ENCODE data around the gene GATA5.
"Not testable (repeated sequence)": the region's sequence is repeated elsewhere in the genome, so short reads cannot be mapped to it uniquely, and the experiment has no call there.

The GATA5 gene

DNA sequence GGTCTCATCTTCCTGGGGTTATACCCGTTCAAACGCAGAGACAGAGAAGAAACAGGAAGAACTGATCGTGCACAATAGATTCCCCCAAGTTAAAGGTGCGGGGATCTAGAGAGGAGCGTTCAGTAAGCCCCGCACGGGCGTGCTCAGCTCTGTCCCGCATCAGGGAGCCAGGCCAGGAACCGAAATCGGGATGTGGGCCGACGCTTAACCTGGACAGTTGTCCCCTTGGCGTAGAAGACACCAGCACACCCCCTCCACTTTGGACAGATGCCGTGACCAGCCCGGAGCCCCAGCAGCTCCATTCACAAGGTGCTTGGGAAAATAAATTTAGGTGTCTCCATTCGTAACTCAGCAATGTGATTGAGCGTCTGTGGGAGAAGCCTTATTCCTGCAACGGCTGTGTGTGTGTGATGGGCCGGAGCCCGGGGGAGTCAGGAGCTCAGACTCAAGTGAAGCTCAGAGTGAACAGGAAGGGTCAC, 24.0 kb upstream of the GATA5 start:
- no peaks in the 10 kb centered on the region for H3K36me3 ChIP-seq (ENCODE audit: insufficient read depth, low read length)
- H3K9ac ChIP-seq (ENCODE audit: low read depth, low read length), result no peak overlapping the region
- no peaks in the 10 kb centered on the region for H3K9me3 ChIP-seq (ENCODE audit: control insufficient read depth, insufficient read depth, low read length)
- H3K4me1 ChIP-seq (ENCODE audit: insufficient read depth, low read length), result no peaks in the 10 kb centered on the region

DNA sequence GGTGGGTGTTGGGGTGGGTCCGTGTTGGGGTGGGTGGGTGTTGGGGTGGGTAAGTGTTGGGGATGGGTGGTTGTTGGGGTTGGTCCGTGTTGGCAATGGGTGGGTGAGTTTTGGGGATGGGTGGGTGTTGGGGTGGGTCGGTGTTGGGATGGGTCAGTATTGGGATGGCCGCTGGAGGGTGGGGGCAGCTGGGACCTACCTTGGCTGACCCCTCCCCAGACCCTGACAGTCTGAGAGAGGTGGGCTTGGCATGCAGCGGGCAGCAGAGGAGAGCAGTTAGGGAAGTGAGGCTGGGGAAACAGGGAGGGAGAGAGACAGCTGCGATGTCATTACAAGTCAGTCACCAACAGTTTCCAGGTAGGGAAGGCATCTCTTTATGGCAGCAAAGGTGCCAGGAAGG, 23.1 kb upstream of the GATA5 start:
- Histone ChIP-seq H3K9me3 (ENCODE audit: control insufficient read depth, insufficient read depth, low read length) (no peaks in the 10 kb centered on the region), H3K9ac (ENCODE audit: low read depth, low read length) (no peak overlapping the region), H3K4me1 (ENCODE audit: insufficient read depth, low read length) (no peaks in the 10 kb centered on the region)

DNA sequence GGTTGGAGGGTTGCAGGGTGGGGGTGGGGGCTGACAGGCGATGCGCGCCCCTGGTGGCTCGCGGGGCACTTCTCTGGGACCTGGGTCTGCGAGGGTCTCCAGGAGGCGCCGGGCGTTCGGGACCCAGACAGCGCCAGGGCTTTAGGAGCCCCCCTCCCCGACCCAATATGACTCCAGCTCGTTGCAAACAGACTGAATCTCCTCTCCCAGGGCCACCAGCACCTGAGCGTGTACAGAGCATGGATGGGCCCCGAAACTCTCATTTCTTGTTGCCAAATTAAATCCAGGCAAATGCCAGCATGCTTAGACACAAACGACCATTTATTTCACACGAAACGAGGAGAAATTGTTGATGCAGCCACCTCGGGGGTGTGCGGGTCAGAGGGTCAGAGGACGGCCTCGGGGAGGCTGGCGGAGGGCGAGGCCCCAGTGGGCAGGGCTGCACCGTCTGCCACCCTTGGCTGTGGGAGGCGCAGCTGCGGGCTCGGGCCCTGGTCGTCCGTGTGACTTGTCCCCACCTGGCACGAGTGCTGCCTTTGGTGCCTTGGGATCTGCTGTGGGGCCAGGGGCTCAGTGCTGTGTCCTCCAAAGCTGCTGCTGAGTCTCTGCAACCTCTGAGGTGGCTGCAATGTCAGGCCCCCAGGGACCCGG, 20.9 kb upstream of the GATA5 start:
- Histone ChIP-seq H3K36me3 (ENCODE audit: insufficient read depth, low read length) (no peaks in the 10 kb centered on the region), H3K4me1 (ENCODE audit: insufficient read depth, low read length) (no peaks in the 10 kb centered on the region)

More for the DNA sequence above, 23.1 kb upstream of the GATA5 start:
- H3K36me3 ChIP-seq (ENCODE audit: insufficient read depth, low read length), result no peaks in the 10 kb centered on the region

DNA sequence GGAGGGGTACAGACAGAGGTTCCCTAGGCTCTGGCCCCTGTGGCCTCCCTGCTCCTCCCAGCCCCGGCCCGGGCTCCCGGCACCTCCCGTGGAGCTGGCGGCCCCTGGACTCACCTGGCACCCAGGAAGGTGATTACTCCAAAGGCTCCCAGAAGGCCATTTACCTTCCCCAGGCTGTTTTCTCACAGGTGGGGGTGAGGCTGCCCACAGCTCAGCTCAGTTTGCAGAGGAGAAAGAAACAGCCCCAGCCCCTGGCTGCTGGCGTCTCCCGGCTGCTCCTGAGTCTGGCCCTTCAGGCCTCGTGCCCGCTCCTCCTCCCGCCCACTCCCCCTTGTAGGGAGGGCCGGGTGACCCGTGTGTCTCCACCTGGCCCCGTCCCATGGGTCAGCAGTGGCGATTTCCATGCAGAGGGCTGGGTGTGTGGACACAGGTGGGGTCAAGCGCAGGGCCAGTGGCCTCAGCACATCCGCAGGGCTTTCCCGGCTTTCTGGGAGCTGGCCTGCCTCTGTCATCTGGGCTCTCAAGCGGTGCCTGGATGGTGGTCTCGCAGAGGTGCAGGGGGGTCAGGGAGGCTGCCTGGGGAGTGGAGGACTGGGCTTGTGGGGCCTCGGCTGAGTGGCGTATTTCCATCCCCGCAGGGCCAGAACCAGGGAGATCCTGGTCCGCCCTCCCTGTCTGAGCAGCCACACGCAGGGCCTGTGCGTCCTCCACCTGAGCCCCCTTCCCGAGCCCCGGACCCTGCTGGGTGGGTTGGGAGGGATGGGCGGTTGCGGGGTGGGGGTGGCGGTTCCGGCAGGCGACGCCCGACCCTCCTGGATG, 20.2 kb upstream of the GATA5 start:
- Histone ChIP-seq H3K36me3 (ENCODE audit: insufficient read depth, low read length) (no peaks in the 10 kb centered on the region), H3K9ac (ENCODE audit: low read depth, low read length) (no peak overlapping the region), H3K9me3 (ENCODE audit: control insufficient read depth, insufficient read depth, low read length) (no peaks in the 10 kb centered on the region), H3K4me1 (ENCODE audit: insufficient read depth, low read length) (no peaks in the 10 kb centered on the region)

More for the DNA sequence above, 20.9 kb upstream of the GATA5 start:
- Histone ChIP-seq H3K9ac (ENCODE audit: low read depth, low read length) (no peak overlapping the region), H3K9me3 (ENCODE audit: control insufficient read depth, insufficient read depth, low read length) (no peaks in the 10 kb centered on the region)

DNA sequence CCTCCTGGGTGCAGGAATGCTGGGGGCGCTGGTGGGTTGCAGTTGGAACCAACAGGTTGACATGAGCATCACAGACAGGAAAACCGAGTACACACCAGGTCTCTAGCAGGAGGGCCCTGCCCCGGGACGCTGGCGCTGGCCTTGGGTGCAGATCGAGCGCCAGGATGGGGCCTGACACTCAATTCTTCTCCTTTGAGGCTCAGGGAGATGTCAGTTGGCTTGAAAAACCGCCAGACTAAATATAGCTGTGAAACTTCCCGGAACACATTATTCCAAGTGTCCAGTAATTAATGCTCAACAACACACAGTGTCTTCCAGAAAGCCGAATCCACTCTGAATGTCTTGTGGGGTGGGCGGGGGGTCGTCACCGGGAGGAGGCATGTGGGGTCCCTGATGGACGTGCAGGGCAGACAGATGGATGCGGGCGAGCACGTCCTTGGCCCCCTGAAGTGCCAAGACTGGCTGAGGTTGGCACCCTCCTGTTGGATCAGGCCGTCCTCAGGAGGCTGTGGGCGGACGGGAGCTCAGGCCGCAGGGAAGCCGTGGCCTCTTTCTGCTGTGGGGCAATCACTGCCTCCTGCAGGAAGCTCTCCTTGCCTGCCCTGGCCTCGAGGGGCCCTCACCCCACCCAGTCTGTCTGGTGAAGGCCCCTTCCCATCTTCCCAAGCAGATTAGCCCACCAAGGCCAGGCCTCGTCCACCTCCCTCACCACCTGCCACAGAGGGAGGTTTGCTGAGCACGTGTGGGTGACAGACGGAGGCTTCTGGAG, 19.4 kb upstream of the GATA5 start:
- Histone ChIP-seq H3K36me3 (ENCODE audit: insufficient read depth, low read length) (no peaks in the 10 kb centered on the region), H3K9me3 (ENCODE audit: control insufficient read depth, insufficient read depth, low read length) (no peaks in the 10 kb centered on the region), H3K4me1 (ENCODE audit: insufficient read depth, low read length) (no peaks in the 10 kb centered on the region), H3K9ac (ENCODE audit: low read depth, low read length) (no peak overlapping the region)

DNA sequence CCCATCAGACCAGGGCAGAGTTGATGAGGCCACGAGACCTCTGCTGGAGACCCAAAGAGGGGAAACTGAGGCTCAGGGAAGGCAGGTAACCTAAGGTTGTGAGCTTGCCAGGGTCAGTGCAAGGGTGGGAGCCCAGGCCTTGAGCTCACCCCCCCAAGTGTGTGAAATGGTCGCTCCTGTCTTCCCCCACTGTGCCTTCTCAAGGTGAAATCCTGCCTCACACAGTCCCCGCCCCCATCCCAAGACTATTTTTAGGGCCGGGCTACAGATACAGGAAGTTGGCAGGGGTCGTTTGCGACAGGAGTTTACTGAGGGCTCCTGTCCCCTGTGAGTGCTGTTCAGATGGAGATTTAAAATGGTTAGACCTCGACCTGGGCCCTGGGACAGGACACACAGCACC, 18.7 kb upstream of the GATA5 start:
- no peaks in the 10 kb centered on the region for H3K36me3 ChIP-seq (ENCODE audit: insufficient read depth, low read length)
- H3K9me3 ChIP-seq (ENCODE audit: control insufficient read depth, insufficient read depth, low read length), result no peaks in the 10 kb centered on the region
- H3K4me1 ChIP-seq (ENCODE audit: insufficient read depth, low read length), result no peaks in the 10 kb centered on the region
- H3K9ac ChIP-seq (ENCODE audit: low read depth, low read length), result no peak overlapping the region

DNA sequence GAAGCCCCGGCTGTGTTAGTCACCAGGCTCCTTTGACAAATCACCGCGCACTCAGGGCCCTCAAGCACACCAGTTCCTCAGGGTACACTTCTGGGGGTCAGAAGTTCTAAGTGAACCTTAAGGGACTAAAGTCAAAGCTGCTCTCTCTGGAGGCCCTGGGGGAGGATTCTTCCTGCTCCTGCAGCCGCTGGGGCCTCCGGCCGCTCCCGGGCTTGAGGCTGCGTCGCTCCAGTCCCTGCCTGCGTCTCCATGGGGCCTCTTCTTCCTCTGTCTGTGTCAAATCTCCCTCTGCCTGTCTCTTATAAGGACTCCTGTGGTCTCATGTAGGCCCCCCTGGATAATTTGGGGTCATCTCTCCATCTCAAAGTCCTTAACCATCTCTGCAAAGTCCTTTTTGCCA, 18.1 kb upstream of the GATA5 start:
- H3K36me3 ChIP-seq (ENCODE audit: insufficient read depth, low read length), result no peaks in the 10 kb centered on the region
- no peak overlapping the region for H3K9ac ChIP-seq (ENCODE audit: low read depth, low read length)
- no peaks in the 10 kb centered on the region for H3K9me3 ChIP-seq (ENCODE audit: control insufficient read depth, insufficient read depth, low read length)
- H3K4me1 ChIP-seq (ENCODE audit: insufficient read depth, low read length), result no peaks in the 10 kb centered on the region

DNA sequence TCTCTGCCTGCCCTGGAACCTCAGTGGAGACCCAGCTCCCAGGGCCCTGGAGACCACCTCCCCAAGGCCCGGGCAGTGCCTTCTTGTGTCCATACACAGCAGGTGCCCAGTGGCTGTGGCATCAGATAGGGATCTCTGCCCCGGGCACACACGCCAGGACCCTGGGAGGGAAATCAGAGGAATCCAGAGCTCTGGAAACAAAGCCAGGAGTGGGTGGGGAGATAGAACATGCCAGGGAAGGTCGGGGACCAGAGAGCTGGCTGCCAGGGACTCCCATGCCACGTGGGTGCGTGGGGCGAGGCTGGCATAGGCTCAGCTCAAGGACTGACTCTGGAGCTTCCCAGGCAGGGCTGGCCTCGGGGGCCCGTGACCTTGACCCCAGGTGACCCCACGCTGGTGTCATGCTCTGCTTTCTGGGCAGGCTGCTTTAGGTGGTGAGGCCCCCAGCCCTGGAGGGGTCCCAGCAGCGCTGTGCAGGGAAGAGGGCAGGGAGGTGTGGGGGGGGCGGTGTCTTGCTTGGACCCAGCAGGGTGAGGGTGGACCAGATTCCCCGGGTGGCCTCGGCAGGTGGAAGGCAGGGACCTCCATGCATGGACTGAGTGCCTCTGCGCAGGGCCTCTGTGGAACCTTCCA, 17.6 kb upstream of the GATA5 start:
- Histone ChIP-seq H3K9me3 (ENCODE audit: control insufficient read depth, insufficient read depth, low read length) (no peaks in the 10 kb centered on the region), H3K9ac (ENCODE audit: low read depth, low read length) (no peak overlapping the region), H3K4me1 (ENCODE audit: insufficient read depth, low read length) (no peaks in the 10 kb centered on the region), H3K36me3 (ENCODE audit: insufficient read depth, low read length) (no peaks in the 10 kb centered on the region)

DNA sequence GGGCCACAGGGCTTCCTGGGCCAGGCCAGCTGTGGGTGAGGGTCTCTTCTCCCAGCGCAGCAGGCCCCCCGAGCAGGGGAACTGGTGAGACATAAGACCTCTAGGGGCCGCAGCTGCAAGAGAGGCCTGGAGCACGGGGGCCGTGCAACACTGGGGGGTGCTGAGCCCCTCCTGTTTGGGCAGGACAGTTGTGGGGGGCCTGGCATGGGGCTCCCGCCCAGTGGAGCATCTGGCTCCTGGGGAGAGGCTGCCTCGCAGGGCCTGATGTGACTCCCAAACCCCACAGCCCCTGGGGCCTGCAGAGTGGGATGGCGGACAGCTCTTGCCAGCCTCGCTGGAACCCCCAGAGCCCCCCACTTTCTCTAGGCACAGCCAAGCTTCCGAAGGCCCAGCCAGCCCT, 16.9 kb upstream of the GATA5 start:
- H3K4me1 ChIP-seq (ENCODE audit: insufficient read depth, low read length), result no peaks in the 10 kb centered on the region
- no peaks in the 10 kb centered on the region for H3K9me3 ChIP-seq (ENCODE audit: control insufficient read depth, insufficient read depth, low read length)
- H3K9ac ChIP-seq (ENCODE audit: low read depth, low read length), result no peak overlapping the region
- H3K36me3 ChIP-seq (ENCODE audit: insufficient read depth, low read length), result no peaks in the 10 kb centered on the region

DNA sequence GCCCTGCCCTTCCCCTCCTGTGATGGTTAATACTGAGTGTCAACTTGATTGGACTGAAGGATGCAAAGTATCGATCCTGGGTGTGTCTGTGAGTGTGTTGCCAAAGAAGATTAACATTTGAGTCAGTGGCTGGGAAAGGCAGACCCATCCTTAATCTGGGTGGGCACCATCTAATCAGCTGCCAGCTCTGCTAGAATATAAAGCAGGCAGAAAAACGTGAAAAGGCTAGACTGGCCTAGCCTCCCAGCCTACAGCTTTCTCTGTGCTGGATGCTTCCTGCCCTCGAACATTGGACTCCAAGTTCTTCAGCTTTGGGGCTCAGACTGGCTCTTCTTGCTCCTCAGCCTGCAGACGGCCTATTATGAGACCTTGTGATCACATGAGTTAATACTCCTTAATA, 15.0 kb upstream of the GATA5 start:
- not testable (repeated sequence) for H3K4me1 ChIP-seq (ENCODE audit: insufficient read depth, low read length); H3K9me3 ChIP-seq (ENCODE audit: control insufficient read depth, insufficient read depth, low read length); H3K36me3 ChIP-seq (ENCODE audit: insufficient read depth, low read length); H3K9ac ChIP-seq (ENCODE audit: low read depth, low read length)

DNA sequence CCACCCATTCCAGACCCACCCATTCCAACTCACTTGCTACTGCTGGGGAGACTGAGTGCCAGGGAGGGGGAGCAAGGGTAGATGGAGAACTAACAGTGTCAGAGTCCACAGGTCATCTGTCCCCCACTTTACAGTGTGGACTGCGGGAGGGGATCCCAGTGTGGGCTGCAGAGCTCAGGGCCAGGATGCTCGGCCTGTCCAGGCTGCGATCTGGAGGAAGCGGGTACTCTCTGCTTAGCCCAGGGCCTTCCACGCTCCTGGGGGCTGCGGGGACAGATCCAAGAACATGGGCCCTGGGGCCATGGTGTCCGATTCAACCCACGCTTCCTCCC, 14.1 kb upstream of the GATA5 start:
- peaks cover 3% of the 10 kb centered on the region; the same call in 1 of the 2 replicates for H3K4me1 ChIP-seq (ENCODE audit: insufficient read depth, low read length)
- H3K36me3 ChIP-seq (ENCODE audit: insufficient read depth, low read length), result no peaks in the 10 kb centered on the region
- H3K9me3 ChIP-seq (ENCODE audit: control insufficient read depth, insufficient read depth, low read length), result no peaks in the 10 kb centered on the region
- no peak overlapping the region for H3K9ac ChIP-seq (ENCODE audit: low read depth, low read length)

DNA sequence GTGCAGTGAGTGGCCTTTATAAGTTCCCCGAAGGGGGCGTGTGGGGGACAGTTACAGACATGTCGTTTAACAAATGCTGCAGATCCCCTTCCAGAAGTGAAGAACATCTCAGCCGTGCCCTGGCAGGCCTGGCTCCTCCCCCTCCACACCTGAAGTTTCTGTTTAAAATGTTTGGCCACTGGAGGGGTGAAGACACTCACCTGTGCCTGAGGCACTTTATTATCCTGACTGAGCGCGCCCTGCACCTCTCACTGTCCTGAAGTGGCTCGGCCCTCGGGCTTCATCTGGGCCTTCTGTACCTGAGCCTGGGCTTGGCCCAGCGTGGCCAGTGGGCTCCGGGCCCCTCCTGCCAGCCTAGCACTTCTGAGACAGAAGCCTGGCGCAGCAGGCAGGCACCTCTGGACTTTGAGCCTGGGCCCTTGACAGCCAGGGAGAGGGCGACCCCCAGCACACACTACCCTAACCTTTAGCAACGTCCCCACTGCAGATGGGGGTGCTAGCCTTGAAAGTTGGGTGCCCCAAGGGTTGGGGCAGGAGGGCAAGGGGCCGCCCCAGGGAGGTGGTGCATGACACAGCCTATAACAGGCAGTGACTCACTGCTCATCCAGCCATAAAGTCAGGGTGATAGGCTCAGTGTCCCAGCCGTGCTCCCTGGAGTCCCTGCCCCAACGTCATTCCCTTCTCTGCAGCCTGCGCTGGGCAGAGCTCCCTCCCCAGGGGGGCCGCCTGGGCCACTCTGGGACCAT, 13.6 kb upstream of the GATA5 start:
- no peaks in the 10 kb centered on the region for H3K36me3 ChIP-seq (ENCODE audit: insufficient read depth, low read length)
- H3K4me1 ChIP-seq (ENCODE audit: insufficient read depth, low read length), result peaks cover 3% of the 10 kb centered on the region; the same call in 1 of the 2 replicates
- H3K9me3 ChIP-seq (ENCODE audit: control insufficient read depth, insufficient read depth, low read length), result no peaks in the 10 kb centered on the region
- H3K9ac ChIP-seq (ENCODE audit: low read depth, low read length), result no peak overlapping the region

DNA sequence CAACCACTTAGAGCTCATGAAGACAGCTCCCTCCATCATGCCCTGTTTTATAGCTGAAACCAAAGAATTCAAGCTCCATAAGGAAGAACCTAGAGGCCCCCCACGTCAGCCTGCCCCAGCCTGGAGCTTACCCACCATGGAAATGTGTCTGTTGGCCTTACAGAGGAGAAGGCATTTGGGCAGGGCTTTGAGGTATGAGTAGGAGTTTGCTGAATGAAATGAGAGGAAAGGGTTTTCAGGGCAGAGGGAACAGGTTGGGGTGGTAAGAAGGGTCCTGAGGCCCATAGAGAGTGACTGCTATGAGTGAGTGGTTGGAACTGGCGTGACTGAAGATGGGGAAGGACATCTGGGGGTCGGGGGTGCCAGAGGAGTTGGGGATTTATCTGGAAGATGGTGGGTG, 12.7 kb upstream of the GATA5 start:
- peaks cover 3% of the 10 kb centered on the region for H3K4me1 ChIP-seq (ENCODE audit: insufficient read depth, low read length)
- H3K9ac ChIP-seq (ENCODE audit: low read depth, low read length), result no peak overlapping the region
- H3K36me3 ChIP-seq (ENCODE audit: insufficient read depth, low read length), result no peaks in the 10 kb centered on the region
- no peaks in the 10 kb centered on the region for H3K9me3 ChIP-seq (ENCODE audit: control insufficient read depth, insufficient read depth, low read length)
